ENCODE data around the gene MRFAP1L1.
"Not testable (repeated sequence)": the region's sequence is repeated elsewhere in the genome, so short reads cannot be mapped to it uniquely, and the experiment has no call there.

Gene MRFAP1L1

GRCh38 chr4:6733358-6734164 lies 23.9 kb upstream of the MRFAP1L1 start:
- DNase-seq = no peak

DNA sequence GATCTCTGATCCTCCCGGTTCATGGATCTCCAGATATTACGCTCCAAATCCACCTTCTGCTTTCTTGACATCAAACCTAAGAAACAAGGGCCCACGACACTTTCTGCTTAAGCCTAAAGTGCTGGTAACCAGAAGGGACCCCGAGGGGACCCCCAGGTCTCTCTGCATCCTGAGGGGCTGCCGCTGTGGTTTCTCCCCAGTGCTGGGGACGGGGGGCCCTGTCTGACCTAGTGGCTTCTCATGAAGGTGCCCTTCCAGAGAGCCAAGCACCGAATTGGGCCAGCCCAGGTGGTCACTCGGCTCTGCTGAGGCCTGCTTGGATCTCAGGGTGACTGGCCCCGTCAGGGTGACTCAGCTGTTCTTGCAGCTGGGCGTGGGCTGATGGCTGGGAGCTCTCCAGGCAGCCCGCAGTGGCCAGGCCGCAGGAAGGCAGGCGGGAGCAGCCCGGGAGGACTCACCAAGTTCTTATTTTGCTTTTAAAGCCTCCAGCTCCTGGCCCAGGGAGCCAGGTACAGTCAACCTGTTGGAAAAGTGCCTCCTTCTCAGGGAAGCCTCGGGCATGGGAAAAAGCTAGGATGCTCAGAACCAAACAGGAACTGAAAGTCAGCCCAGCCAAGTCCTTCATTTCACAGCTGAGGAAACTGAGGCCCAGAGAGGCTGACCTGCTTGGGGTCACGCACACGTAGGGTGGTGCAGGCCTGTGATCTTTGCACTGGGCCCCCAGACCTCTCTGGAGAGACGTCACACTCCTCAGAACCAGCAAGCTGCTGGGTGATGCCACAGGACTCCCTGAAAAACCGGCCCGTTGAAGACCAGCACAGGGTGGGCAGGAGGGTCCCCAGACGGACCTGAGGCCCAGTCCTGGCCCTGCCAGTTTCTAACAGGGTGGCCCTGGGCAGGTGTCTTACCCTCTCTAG lies 23.0 kb upstream of the MRFAP1L1 start:
- DNase-seq = no peak

GRCh38 chr4:6731780-6732179 lies 22.1 kb upstream of the MRFAP1L1 start:
- no peak for DNase-seq

DNA sequence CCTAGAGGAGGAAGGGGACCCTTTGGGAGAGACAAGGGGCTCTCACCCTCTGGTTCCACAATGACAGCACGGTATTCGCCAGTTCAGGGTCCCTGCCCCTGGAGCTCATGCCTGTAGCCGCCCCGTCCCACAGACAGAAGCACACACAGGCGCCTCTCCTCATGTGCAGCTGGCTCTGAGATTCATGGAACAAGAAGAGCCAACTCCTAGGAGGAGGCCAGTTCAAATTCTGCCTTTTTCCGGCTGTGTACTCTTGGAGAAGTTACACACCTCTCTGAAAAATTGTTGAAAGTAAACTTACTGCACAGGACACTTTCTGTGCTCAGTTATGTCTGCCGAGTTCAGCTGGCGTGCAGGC lies 21.6 kb upstream of the MRFAP1L1 start:
- no peak for DNase-seq

DNA sequence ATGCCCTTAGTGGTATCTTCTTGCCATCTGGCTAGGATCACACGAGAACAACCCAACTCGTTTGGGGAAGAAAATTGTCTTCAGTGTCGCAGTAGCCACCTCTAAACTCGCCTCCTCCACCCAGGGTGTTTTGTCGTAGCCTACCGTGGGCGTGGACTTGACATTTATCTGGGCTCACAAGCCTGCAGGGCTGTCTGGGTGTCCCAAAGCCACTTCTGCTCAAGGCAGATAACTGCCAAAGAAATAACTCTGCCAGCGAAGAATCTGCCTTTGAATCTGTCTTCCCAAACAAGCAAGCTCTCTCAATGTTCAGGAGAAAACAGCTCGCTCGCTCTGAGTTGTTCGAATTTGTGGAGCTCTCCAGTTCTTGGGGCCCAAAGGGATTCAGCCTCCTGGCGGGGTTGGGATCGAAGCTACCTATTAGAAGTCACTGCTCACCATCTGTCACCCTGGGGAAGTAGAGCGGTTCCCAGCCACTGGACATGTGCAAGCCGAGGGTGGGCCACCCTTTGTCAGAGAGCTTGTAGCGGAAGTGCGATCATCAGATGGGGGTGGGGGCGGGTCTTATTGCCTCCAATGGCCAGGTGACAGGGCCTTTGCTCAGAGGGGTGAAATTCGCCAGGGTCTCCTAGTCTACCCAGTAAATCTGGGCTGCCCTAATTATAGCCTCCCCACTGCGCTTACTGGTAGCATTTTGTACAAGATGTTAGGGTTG lies 21.1 kb upstream of the MRFAP1L1 start:
- no peak for DNase-seq

- no peak for DNase-seq
These were observed 18.8 kb upstream of the MRFAP1L1 start for GRCh38 chr4:6728320-6729029.

GRCh38 chr4:6727943-6728250 lies 18.2 kb upstream of the MRFAP1L1 start:
- no peak for DNase-seq

DNA sequence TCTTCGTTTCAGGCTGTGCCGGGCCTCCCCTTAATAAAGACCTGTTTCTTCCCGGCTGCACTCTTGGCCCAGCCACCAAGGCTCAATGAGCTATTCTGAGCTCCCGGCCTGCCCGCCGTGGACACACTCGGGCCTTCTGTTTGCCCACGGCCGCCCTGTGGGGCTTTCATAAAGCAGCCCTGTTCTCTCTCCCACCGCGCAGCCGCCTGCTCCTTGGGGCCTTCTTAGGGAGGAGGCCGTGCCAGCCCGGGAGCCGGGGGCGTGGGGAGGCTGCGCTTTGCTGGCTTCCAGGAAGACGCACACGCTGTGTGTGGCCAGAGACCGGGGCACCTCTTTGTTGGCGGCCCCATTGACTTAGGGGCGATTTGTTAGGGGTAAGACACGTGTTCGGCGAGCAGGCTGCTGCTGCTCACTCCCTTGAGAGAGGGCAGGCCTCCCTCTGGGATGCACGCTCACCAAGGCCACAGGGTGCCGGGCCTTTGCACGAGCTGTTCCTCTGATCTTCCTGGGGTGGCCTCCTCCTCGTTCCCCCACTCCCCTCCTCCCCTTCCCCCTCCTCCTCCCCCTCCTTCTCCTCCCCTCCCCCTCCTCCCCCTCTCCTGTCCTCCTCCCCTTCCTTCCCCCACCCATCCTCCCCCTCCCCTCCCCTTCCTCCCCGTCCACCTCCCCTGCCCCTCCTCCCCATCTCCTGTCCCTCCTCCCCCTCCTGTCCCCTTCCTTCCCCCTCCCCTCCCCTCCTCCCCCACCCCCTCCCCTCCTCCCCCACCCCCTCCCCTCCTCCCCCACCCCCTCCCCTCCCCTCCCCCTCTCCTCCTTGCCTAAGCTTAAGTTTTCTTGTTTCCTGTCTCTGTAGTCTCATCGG lies 17.6 kb upstream of the MRFAP1L1 start:
- DNase-seq = no peak

DNA sequence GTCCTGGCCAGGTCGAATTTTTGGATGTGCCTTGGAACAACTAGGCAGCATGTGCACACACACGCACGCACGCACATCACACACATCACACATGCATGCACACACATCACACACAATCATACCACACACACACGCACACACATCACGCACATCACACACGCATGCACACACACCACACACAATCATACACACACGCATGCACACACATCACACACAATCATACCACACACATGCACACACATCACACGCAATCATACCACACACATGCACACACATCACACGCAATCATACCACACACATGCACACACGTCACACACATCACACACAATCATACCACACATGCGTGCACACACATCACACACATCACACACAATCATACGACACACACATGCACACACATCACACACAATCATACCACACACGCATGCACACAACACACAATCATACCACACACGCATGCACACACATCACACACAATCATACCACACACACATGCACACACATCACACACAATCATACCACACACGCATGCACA lies 15.8 kb upstream of the MRFAP1L1 start:
- DNase-seq = not testable (repeated sequence)

DNA sequence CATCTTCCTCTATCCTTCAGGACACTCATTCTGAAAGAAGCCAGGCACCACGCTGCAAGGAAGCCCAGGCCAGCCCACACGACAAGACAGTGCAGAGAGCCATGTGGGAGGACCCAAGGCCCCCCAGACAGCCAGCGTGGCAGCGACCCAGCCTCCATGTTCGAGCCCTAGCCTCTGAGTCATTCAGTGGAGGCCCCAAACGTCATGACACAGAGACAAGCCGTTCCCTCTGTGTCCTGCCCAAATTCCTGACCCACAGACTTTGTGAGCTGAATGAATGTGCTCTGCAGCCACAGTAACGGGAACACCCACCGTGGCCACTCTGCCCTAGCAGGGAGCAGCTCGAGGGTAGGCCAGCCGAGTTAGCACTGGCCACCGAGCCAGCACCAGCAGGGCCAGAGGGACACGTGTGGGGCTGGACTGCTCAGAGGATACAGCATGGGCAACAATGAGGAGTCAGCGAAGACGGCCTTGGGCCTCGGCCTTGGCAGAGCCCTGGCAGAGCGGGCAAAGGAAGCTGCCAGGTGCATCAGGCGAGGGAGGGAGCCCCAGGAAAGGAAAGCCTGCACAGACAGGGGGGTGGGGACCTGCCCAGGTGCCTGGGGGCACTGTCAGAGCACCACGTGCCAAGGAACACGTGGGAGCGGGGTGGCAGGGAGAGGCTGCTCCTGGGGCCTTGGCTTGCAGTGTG lies 14.9 kb upstream of the MRFAP1L1 start:
- no peak for DNase-seq

DNA sequence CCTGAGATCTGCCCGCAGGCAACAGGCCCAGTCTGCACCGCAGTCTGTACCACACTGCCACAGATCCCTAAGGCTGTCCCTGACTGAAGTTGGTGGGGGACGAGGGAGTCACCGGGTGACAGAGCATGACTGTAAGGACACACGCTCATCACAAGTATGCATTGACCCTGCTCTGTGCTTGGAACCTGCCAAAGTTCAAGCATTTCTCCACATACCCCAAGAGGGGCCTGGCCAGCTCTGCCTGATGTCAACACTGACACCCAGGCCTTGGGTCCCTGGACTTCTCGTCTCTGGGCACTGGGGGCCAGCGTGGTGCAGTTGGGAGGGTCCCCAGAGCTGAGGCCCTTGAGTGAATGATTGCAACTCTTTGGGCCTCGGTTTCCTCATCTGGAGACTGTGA lies 14.2 kb upstream of the MRFAP1L1 start:
- DNase-seq = no peak

DNA sequence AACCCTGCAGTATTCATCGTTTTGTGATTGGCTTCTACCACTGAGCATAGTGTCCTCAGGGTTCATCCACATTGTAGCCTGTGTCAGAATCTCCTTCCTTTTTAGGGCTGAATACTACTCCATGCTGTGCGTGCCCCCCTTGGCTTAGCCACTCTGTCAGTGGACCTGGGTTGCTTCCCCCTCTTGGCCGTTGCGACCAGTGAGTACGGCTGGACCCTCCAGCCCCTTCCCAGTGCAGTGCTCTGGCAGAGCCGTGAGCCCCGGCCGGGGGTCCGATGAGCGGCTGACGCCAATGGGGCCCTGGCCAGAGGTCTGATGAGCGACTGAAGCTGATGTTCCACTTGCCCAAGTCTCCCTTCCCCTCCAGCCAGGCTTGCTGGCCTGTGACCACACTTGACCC lies 13.2 kb upstream of the MRFAP1L1 start:
- DNase-seq = no peak

GRCh38 chr4:6721121-6721520 lies 11.5 kb upstream of the MRFAP1L1 start:
- DNase-seq = no peak

DNA sequence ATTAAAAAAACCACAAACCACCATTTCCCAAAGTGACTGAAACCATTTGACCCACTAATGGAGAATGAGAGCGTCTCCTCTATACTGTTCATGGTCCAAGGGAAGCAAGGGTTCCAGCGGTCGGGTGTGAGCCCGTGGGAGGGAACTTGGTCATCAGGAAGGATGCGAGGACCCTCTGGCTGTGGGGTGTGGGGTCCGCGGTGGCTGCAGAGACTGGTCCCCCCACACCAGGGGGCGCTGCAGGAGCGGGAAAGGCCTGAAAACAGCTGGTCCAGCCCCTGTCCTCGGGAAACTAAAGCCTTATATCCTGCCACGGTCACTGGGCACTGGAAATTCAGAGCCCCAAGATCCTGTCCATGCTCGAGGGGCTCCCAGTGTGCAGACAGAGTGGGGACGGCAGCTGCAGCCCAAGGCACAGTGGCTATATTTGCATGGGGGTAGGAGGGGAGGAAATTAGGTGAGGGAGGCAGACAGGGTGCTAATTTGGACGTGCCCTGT lies 10.6 kb upstream of the MRFAP1L1 start:
- DNase-seq = peak; percentile 84

GRCh38 chr4:6719611-6720179 lies 10.0 kb upstream of the MRFAP1L1 start:
- DNase-seq = no peak

DNA sequence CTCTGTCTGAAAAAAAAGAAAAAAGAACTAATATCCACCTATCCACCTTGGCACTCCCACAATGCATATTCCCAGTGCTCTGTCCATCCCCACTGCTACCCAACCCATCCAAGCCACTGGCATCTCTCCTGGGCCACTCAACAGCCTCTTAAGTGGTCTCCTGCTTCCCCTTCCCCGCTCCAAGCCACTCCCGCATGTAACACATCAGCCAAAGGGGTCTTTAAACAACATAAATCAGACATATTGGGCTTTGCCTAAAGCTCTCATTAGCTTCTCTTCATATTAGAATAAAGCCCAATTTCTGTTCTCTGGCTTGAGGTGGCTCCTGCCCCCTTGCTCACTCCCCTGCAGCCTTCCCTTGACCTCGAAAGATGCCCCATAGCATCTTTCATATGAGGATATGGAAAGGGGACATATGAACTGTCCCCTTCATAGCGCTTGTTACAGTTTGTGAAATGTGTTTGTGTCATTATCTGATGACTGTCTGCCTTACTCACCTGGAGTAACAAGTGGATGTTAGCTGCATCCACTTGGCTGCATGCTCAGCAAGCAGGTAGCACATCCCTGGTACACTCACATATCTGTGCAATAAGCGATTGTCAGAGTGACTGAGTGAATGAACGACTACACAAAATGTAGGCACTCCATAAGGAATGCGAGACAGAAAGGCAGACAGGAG lies 9.4 kb upstream of the MRFAP1L1 start:
- DNase-seq = no peak

DNA sequence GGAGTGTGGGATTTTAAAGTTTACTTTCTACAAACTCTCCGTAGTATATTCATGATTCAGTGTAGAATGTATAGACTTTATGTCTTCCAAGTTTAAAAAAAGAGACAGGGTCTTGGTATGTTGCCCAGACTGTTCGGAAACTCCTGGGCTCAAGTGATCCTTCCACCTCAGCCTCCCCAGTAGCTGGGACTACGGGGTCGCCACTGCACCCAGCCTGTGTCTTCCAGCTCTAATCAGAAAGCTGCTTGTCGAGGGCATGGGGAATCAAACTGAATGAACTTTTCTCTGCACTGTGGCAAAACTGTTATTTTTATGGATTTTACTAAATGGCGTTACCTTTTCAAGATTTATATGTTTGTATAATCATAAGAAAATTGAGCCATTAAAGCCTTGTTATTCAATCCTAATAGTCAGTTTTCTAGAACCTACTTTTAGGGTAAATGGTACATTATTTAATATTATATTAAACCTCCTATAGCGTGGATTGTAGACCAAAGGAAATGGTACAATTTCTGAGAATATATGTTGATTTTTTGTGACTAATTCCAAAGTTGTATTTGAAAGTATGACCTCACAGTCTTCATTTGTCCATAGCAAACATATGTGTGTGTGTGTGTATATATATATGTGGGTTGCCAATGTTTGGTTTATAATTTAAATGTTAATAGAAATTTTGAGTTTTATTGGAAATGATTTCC lies 7.4 kb upstream of the MRFAP1L1 start:
- no peak for DNase-seq

DNA sequence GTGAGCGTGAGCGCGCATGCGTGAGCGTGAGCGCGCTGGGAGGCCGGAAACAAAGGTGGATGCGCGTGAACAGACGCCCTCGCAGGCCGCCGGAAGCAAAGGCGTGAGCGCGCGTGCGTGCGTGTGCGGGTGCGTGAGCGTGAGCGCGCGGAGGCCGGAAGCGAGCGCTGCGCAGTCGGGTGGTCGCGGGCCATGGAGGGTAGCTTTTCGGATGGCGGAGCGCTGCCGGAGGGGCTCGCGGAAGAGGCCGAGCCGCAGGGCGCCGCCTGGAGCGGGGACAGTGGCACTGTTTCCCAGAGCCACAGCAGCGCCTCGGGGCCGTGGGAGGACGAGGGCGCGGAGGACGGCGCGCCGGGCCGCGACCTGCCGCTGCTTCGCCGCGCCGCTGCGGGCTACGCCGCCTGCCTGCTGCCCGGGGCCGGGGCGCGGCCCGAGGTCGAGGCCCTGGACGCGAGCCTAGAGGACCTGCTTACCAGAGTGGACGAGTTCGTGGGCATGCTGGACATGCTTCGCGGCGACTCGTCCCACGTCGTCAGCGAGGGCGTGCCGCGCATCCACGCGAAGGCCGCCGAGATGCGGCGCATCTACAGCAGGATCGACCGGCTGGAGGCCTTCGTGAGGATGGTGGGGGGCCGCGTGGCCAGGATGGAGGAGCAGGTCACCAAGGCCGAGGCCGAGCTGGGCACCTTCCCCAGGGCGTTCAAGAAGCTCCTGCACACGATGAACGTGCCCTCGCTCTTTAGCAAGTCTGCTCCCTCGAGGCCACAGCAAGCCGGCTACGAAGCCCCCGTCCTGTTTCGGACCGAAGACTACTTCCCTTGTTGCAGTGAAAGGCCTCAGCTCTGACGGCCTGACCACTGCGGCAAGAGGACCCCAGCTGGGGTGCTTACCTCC lies 6.6 kb upstream of the MRFAP1L1 start, which contains the start of gene BLOC1S4:
Gene BLOC1S4, plus strand, starts transcription at position 157 of the 894 bp plus-strand sequence. Its CDS starts 36 bp downstream, at position 193.
- peak; percentile 86 to 88 for DNase-seq

Data from activated CD4-positive, alpha-beta T cell treated with anti-CD3 and anti-CD28 coated beads for 4 hours (primary cell).